GM19193 (cell line): Measurements from ENCODE around the gene CLEC10A.

Experiments
- POLR2A ChIP-seq: IDR thresholded peaks from 4 replicates; pipeline ENCODE4 v1.6.1; 2011; ENCODE audit not compliant: insufficient read depth, insufficient read length; ENCODE audit errors: extremely low read depth

Gene CLEC10A

DNA sequence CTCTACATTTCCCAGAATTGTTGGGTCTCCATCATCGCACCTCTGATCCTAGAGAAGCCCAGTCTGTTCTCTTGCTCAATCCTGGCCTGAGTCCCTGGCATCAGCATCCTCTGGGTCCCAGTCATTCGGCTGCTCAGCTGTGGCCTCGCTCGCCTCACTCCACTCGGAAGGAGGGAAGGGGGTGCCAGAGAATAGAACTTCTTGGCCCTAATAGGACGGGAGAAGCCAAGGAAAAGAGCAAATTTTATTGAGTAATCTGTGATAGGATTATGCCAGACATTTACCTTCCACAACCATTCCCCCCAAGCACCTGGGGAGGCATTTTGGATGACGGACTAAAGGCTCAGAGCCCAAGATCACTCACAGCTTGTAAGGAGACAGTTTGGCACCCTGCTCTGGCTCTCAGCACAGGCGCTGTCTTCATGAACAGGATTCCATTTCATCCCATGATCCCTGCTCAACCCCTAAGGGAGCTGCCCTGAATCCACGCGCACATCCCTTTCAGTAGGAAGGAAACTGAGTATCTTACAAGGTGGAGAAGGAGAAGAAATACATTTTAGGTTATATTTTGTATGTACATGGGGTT, 498 bp upstream of the CLEC10A start:
- no peak for TF ChIP-seq POLR2A

DNA sequence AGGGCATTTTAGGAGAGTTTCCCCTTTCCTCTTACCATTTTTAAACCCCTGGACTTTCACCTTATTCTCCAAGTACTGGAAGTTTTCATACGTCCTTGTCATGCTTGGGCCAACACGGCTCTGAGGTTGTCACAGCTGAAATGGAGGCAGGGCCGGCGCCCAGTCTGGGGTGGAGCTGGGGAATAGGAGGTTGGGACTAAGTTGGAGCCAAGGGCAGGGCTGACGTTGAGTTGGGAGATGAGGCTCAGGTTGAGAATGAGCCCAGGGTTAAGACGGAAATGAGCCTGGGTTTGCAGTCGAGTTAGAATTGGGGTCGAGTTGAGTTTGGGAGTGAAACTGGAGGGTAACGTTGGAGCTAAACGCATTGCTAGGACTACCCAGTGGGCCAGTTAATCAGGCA, 1.3 kb downstream of the CLEC10A start:
- no peak for TF ChIP-seq POLR2A

DNA sequence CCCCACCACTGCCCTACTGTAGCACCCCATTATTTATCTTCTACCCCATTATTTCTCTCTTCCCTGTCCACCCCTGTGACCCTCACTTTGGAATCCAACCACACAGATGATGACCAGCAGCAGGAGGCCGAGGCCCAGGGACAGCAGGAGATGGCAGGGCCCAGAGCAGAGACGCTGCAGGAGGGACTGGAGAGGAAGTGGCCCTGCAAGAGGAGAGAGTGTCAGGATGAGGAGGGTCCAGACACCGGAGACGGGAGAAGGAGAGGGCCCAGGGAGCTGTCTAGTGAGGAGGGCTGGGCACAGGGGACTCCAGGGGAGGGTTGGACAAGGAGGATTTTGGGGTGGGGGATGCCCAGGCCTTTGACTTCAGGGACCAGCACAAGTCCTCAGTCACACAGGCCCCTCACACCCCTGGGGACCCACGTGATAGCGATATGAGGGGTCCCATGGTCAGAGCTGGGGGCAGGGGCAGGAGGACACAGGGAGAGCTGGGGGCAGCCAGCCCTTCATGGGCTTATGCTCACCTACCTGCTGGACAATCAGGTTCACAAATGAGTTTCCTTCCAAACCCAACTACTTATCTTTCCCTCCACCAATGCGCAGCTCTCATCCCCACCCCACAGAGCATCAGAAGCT, 2.0 kb downstream of the CLEC10A start:
- TF ChIP-seq POLR2A = no peak

DNA sequence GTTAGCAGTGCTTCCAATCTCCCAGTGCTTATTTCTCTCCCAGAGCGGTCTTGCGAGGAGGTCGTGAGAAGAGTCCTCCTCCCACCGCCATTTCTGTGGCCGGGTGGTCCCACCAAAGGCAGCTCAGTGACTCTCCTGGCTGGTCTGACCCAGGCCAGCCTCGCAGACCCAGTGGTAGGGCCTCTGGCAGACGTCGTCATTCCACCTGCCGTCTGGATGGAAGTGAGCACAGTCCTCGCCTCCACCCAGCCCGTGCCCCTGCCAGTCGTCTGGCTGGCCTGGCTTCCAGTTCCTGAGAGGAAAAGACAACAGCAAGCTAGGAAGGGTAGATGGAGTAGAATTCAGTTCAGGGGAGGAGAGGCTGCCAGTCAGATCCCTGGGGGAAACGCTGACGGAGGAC, 5.1 kb downstream of the CLEC10A start:
- no peak for TF ChIP-seq POLR2A

DNA sequence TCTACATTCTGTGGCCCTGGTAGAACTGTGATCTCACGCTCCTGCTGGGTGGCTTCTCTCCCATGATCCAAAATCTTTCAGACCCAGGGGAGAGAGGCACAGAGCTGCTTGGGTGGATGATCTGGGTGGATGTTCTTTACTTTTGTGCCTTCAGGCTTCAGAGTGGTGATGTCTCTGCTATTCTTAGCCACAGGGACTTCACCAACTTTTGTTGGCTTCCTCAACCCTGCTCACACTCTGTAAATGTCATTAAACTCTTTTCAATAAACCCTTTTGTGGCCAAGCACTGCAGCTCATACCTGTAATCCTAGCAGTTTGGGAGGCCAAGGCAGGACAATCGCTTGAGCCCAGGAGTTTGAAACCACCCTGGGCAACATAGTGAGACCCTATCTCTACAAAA, 7.6 kb downstream of the CLEC10A start:
- TF ChIP-seq POLR2A = no peak

DNA sequence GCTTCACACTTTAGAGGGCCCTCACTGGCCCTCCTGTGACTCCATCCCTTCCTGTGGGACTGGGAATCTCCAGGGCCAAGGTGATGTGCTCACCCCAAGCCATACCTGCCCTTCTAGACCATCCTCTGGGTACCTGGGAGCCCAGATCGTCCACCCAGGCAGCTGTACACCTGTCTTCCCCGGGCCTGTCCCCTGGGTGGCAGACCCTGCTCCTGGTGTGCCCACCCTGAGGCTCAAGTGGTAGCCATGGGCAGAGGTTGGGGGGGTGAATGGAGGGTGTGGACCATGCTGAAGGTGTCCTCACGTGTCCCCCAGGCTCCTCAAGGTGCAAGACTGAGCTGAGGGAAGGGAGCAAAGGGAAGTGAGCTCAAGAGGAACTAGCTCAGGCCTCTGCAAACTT, 9.3 kb downstream of the CLEC10A start:
- TF ChIP-seq POLR2A = no peak

DNA sequence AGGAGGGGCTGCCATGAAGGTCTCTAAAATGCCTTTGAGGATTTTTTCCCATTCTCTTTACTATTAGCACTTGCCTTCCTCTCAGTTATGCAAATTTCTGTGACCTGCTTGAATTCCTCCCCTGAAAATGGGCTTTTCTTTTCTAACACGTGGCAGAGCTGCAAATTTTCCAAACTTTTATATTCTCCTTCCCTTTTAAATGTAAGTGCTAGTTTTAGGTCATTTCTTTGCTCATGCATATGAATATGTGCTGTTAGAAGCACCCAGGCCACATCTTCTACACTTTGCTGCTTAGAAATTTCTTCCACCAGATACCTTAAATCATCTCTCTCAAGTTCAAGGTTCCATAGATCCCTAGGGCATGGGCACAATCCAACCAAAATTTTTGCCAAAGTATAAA, 11.8 kb downstream of the CLEC10A start:
- TF ChIP-seq POLR2A = no peak

DNA sequence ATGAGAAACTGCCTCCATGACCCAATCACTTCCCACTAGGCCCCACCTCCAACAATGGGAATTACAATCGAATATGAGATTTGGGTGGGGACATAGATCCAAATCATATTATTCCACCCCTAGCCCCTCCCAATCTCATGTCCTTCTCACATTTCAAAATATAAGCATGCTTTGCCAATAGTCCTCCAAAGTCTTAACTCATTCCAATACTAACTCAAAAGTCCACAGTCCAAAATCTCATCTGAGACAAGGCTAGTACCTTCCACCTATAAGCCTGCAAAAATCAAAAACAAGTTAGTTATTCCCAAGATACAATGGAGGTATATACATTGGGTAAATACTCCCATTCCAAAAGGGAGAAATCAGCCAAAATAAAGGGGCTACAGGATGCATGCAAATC, 12.9 kb downstream of the CLEC10A start:
- TF ChIP-seq POLR2A = no peak

DNA sequence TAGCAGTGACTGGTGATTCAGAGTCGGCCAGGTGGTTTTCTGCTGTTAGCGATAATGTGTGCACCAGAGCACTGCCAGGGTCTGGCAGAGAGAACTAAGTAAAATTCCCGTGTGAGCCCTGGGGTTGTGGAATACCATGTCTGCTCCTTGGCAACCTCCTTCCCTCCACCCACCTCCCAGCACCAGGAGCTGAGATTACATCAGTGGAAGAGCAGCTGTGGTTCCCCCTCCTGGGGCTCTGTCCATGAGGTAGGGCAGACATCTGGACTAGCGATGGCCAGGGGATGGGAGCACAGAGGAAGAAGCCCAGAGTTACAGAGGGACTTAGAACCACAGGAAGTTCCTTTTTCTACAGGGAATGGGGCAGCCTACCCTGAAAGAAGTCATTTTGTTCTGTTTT, 15.8 kb downstream of the CLEC10A start:
- TF ChIP-seq POLR2A = no peak

DNA sequence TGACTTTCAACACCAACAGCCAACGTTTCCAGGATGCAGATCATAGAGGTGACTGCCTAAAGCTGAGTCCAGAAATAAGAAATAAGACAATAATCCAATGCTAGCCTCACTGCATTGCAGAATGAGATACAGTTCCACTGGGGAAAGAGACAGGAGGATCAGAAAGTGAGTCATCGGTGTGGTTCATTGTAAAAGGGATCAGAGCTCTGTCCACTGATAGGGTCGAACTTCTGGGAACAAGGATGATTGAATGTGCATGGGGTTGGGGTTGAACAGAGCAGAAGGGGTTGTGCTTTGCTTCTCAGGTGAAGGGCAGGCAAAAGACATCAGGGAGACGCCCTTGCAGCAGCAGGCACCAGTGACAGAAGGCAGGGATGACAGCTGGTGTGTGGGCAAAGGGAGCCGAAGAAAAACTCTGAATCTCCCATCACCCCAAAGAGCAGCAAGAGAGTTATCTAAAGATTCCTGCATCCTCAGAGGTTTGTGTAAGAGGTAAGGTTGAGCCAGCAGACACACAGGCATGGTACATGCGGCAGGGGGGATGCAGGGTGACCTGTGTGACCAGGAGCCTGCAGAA, 16.4 kb downstream of the CLEC10A start:
- no peak for TF ChIP-seq POLR2A

DNA sequence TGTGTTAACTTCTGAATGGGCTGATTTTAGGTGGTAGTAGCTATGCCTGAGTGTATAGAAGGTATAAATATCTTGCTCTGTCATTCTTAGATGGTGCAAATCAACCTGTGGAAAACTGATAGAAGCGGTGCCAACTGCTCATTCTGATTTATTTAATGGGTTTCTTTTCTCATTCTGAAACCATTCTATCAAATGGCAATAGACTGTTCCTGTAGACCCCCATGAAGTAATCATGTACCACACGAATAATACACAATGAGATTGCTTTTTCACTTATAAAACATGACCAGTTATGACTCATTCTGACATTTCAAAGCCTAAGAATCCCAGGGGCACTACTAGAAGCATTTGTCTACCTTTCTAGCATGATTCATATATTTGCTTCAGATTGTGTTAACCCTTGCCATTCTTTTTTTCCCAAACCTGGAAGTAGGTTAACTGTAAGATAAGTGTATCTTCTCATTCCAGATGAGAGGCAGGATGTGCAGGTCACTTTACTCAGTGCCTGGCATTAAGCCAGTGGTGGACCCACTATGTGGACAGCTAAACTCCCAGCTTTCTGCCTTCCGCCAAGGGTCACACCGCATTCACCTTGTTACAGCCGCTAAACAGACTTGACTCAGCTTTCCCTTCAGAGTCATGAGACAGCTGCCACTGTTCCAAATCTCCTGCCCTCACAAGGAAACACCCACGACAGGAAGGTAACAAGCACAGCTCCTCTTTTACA, 19.7 kb downstream of the CLEC10A start:
- no peak for TF ChIP-seq POLR2A

DNA sequence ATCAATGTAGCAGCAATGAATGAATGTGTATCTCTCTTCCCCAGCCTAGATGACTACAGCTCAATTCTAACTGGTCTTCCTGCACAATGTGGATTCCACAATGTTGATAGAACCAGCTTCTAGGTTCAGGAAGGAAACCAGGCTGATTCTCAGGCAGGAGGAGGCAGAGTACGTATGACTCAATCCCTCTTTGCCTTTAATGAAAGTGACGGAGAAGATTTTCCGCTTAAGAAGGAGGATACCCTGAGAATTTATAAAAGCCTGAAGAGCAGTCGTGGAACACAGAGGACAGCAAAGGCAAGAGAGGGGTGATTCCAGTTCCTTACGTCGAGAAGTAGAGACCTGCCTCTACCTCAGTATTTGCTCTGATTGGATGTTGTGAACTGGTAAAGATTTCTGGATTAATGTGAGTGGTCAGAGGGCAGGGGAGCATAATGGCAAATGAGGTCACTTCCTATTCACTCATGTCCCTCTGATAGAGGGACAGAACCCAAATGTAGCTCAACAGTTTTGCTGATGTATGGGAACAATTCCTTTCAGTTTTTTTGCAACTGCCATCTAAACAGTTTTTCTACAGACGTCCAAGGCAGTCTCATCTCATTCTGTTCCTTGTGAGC, 21.1 kb downstream of the CLEC10A start:
- TF ChIP-seq POLR2A = no peak

DNA sequence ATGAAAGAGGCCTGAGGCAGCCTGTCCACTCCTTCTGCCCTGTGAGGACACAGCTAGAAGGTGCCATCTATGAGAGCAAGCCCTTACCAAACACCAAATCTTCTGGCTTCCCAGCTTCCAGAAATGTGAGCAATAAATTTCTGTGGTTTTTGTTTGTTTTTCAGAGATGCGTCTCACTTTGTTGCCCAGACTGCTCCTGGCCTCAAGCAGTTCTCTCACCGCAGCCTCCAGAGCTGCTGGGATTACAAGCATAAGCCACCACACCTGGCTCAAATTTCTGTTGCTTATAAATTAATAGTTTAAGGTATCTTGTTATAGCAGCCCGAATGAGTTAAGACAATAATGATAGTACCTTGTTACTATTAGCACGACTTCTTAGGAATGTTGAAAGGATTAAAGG, 23.7 kb downstream of the CLEC10A start:
- TF ChIP-seq POLR2A = no peak

DNA sequence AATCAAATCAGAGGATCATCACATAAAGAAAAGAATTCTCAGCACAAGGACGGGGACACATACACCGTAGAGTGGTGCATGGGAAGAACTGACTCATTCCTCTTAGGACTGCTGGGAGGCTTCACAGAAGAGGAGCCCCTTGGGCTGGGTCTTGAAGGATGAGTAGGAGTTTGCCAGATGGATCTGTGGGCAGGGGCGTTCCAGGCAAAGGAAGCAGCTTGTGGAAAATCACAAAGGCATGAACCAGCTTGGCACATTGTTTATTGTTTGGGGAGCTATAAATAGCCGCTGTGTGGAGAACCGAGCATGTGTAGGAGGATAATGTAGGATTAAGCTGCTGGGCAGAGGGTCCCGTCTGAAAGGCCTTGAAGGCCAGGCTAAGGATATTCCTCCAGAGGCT, 31.1 kb downstream of the CLEC10A start:
- no peak for TF ChIP-seq POLR2A

DNA sequence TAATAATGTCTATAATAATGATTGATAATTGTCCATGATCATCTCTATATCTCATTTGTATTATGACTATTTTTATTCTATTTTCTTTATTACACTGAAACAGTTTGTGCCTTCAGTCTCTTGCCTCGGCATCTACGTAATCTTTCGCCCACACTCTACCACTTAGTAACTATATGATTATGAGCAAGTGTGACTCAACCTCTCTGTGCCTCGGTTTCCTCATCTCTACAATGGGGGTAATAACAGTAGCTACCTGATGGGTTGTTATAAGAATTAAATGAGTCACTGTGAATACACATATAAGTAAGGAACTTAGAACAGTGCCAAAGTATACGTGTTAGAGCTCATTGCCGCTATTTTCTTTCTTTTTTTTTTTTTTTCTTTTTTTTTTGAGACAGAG, 32.5 kb downstream of the CLEC10A start:
- no peak for TF ChIP-seq POLR2A
